GM21423 (cell line): ENCODE results near the gene TMEM125.
A peak's percentile ranks its signal among the peaks of the same experiment; 100 is the strongest.

Experiments used
- ATAC-seq: cut with Tn5 transposase; IDR thresholded peaks from one replicate; pipeline ENCODE4 v1.9.1; 2021; ENCODE audit warnings: mild to moderate bottlenecking, moderate library complexity; ENCODE audit not compliant: unreplicated experiment

TMEM125 gene

GRCh38 chr1:43269627-43270375 lies at the start of gene TMEM125:
Gene TMEM125, plus strand, starts transcription at chr1:43269983. Its CDS starts 2,740 bp downstream, at chr1:43272723.
- ATAC-seq, result no peak

- peak; percentile 76 for ATAC-seq
Observed at GRCh38 chr1:43220905-43221778, 48.6 kb upstream of the TMEM125 start.

- no peak for ATAC-seq
Observed at GRCh38 chr1:43221797-43222196, 48.0 kb upstream of the TMEM125 start.

GRCh38 chr1:43222879-43223278 lies 46.9 kb upstream of the TMEM125 start:
- no peak for ATAC-seq

- ATAC-seq, result no peak
Observed at GRCh38 chr1:43225168-43225567, 44.6 kb upstream of the TMEM125 start.

GRCh38 chr1:43227143-43227764 lies 42.5 kb upstream of the TMEM125 start:
- ATAC-seq, result peak; percentile 49

- no peak for ATAC-seq
Observed at GRCh38 chr1:43229826-43230780, 39.7 kb upstream of the TMEM125 start.

GRCh38 chr1:43232074-43232473 lies 37.7 kb upstream of the TMEM125 start:
- ATAC-seq, result no peak

- ATAC-seq, result no peak
Observed at GRCh38 chr1:43232482-43232881, 37.3 kb upstream of the TMEM125 start.

GRCh38 chr1:43233631-43234030 lies 36.2 kb upstream of the TMEM125 start:
- ATAC-seq, result no peak

- ATAC-seq, result no peak
Observed at GRCh38 chr1:43234267-43234666, 35.5 kb upstream of the TMEM125 start.

- ATAC-seq, result no peak
Observed at GRCh38 chr1:43235040-43235439, 34.7 kb upstream of the TMEM125 start.

GRCh38 chr1:43235451-43236121 lies 34.2 kb upstream of the TMEM125 start:
- ATAC-seq, result no peak

- ATAC-seq, result no peak
Observed at GRCh38 chr1:43237121-43237520, 32.7 kb upstream of the TMEM125 start.

- no peak for ATAC-seq
Observed at GRCh38 chr1:43238085-43238484, 31.7 kb upstream of the TMEM125 start.

- no peak for ATAC-seq
Observed at GRCh38 chr1:43238991-43239469, 30.8 kb upstream of the TMEM125 start.

- ATAC-seq, result peak; percentile 72
Observed at GRCh38 chr1:43239484-43239883, 30.3 kb upstream of the TMEM125 start.

- ATAC-seq, result no peak
Observed at GRCh38 chr1:43241413-43241836, 28.4 kb upstream of the TMEM125 start.

GRCh38 chr1:43243299-43243698 lies 26.5 kb upstream of the TMEM125 start:
- no peak for ATAC-seq
